HepG2 (cell line): ENCODE measurements around the gene KRTAP3-2. TPM values are rescaled to one million over a fixed set of nuclear protein-coding genes. Genes with fewer than 3 reads are reported as not detected.

Source experiments
- CREM ChIP-seq, 2 experiments: sonication (generic) in 1 of 2; formaldehyde crosslinking in 1 of 2; IDR thresholded peaks; 2 replicates each; pipeline versions ENCODE4 v1.4.0 to v1.6.1; 2016 to 2020; ENCODE audit warnings: antibody characterized with exemption in 1 of 2, mild to moderate bottlenecking in 1 of 2, missing genetic modification reagents in 1 of 2
- DMAP1 ChIP-seq: IDR thresholded peaks from 2 replicates; pipeline ENCODE4 v1.6.1; 2016
- E2F2 ChIP-seq: sonication (generic); formaldehyde crosslinking; IDR thresholded peaks from 2 replicates; pipeline ENCODE4 v1.4.0; 2020; ENCODE audit warnings: missing genetic modification reagents, borderline replicate concordance
- EP300 ChIP-seq, 3 experiments: sonication (generic) in 1 of 3; formaldehyde crosslinking in 1 of 3; IDR thresholded peaks; 2 replicates each; pipeline versions ENCODE4 v1.5.1 to v1.6.1; 2011 to 2020; ENCODE audit warnings: low read depth in 2 of 3, low read length in 2 of 3, borderline replicate concordance in 1 of 3, improper control_type of control experiment in 1 of 3, mild to moderate bottlenecking in 1 of 3, missing genetic modification reagents in 1 of 3, moderate library complexity in 1 of 3
- ERF ChIP-seq: IDR thresholded peaks from 2 replicates; pipeline ENCODE4 v1.6.1; 2018; ENCODE audit warnings: missing biosample characterization, missing genetic modification reagents
- FOXK1 ChIP-seq: sonication (generic); formaldehyde crosslinking; IDR thresholded peaks from 2 replicates; pipeline ENCODE4 v1.4.0; 2020; ENCODE audit warnings: low read depth, missing genetic modification reagents, borderline replicate concordance
- FOXO1 ChIP-seq: sonication (generic); formaldehyde crosslinking; IDR thresholded peaks from 2 replicates; pipeline ENCODE4 v1.4.0; 2020; ENCODE audit warnings: missing genetic modification reagents
- MEF2D ChIP-seq: sonication (generic); formaldehyde crosslinking; IDR thresholded peaks from 2 replicates; pipeline ENCODE4 v1.5.1; 2020; ENCODE audit warnings: mild to moderate bottlenecking, missing genetic modification reagents
- RAD51 ChIP-seq: fragments of 450-650 bp; IDR thresholded peaks from 2 replicates; pipeline ENCODE4 v1.6.1; 2016; ENCODE audit warnings: borderline replicate concordance
- RBFOX2 ChIP-seq: fragments of 200-400 bp; formaldehyde crosslinking; IDR thresholded peaks from 2 replicates; pipeline ENCODE4 v1.6.1; 2017; ENCODE audit warnings: low read depth, mild to moderate bottlenecking, low read length
- RBM22 ChIP-seq: fragments of 200-400 bp; formaldehyde crosslinking; optimal IDR thresholded peaks from 2 replicates; pipeline ENCODE3; 2017; ENCODE audit warnings: mild to moderate bottlenecking, low read length, moderate library complexity
- SIX1 ChIP-seq: sonication (generic); formaldehyde crosslinking; IDR thresholded peaks from 2 replicates; pipeline ENCODE4 v1.4.0; 2020; ENCODE audit warnings: missing genetic modification reagents, borderline replicate concordance
- ZFY ChIP-seq: sonication (generic); formaldehyde crosslinking; IDR thresholded peaks from 2 replicates; pipeline ENCODE4 v1.4.0; 2020; ENCODE audit warnings: missing genetic modification reagents
- ZMYM4 ChIP-seq: sonication (generic); formaldehyde crosslinking; IDR thresholded peaks from 2 replicates; pipeline ENCODE4 v1.8.1; 2023; ENCODE audit warnings: mild to moderate bottlenecking, missing genetic modification reagents
- ZNF121 ChIP-seq: sonication (generic); formaldehyde crosslinking; IDR thresholded peaks from 2 replicates; pipeline ENCODE4 v1.5.0; 2020; ENCODE audit warnings: mild to moderate bottlenecking, missing genetic modification reagents
- ZNF232 ChIP-seq: sonication (generic); formaldehyde crosslinking; IDR thresholded peaks from 2 replicates; pipeline ENCODE4 v1.4.0; 2020; ENCODE audit warnings: missing genetic modification reagents, borderline replicate concordance
- ZNF7 ChIP-seq: IDR thresholded peaks from 2 replicates; pipeline ENCODE4 v1.6.1; 2016; ENCODE audit warnings: missing biosample characterization, missing genetic modification reagents
- ZSCAN31 ChIP-seq: sonication (generic); formaldehyde crosslinking; IDR thresholded peaks from 2 replicates; pipeline ENCODE4 v1.5.0; 2020; ENCODE audit warnings: low read depth, mild to moderate bottlenecking, missing genetic modification reagents
- polyA plus RNA-seq, 8 experiments: library from polyadenylated mRNA; depleted of rRNA in 3 of 8; stranded (reverse) in 7 of 8; unstranded in 1 of 8; fragments of >200 nt; fragmentation: Illumina TruSeq in 4 of 8; extraction: Trizol in 4 of 8; gene quantifications; 2 replicates each; pipeline versions ENCODE4 v1.2.1 to v1.2.3, GENCODE V29; 2011 to 2016; ENCODE audit warnings: low read depth in 4 of 8, missing spikeins in 1 of 8, mixed read lengths in 1 of 8; ENCODE audit not compliant: insufficient read depth in 1 of 8
- total RNA-seq, 5 experiments: library from RNA; depleted of rRNA; stranded (reverse); fragments of >200 nt; fragmentation: Illumina TruSeq; extraction: Trizol; gene quantifications; 2 replicates each; pipeline ENCODE4 v1.2.3, GENCODE V29; 2016; ENCODE audit warnings: low read depth in 1 of 5
- TF ChIP-seq, protein P1 (sequence below): sonication (generic); formaldehyde crosslinking; IDR thresholded peaks from 2 replicates; pipeline ENCODE4 v1.8.1; 2023; ENCODE audit warnings: mild to moderate bottlenecking, missing genetic modification reagents
- TF ChIP-seq, protein P2 (sequence below): sonication (generic); formaldehyde crosslinking; IDR thresholded peaks from 2 replicates; pipeline ENCODE4 v1.4.0; 2020; ENCODE audit warnings: missing genetic modification reagents, mild to moderate bottlenecking, borderline replicate concordance

The KRTAP3-2 gene
- total and polyA plus RNA-seq, 2 of the 13 experiments (the other 11 are each of a cell fraction or from before 2014, with no cell fraction given), result not detected

DNA sequence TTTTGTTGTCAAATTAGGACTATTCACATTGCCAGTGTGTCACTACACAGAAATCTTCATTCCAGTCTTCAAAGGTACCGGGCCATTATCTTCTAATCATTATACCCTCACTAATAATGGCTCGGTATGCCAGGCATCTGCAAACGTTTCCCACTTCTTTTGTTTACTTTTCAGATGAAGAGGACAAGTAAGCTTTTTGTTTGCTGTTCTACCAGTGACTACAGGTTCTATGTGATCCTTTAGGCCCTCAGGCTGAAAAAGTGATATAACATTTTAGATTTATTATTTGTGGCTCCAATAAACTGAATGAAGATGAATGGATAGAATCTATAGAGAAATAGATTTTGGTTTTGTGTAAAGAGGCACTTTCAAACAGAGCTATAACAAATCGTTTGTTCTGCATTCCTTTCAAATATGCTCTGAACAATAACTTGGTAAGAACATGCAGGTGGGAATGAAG lies 9.6 kb upstream of the KRTAP3-2 start (continued):
- TF ChIP-seq FOXK1 (CRISPR knock-in tag) (peak; percentile 37; the same call in 1 of the 2 replicates), ZNF232 (CRISPR knock-in tag) (no peak), ZNF121 (CRISPR knock-in tag) (no peak), EP300 (IDR thresholded peaks at IDR 0.05; ENCODE audit: low read depth in 2 of 2, low read length in 2 of 2) (peak; percentile 38 to 97; a peak in 3 of 4 replicates), EP300 (CRISPR knock-in tag; IDR thresholded peaks at IDR 0.05; ENCODE audit: borderline replicate concordance) (peak; percentile 90), ZSCAN31 (CRISPR knock-in tag) (no peak), ZNF7 (CRISPR knock-in tag) (no peak), ZFY (CRISPR knock-in tag) (no peak), RBFOX2 (no peak), ZMYM4 (CRISPR knock-in tag) (peak; percentile 41; the same call in 1 of the 2 replicates), FOXO1 (CRISPR knock-in tag) (peak; percentile 71; the same call in 1 of the 2 replicates), RAD51 (no peak), RBM22 (no peak), SIX1 (CRISPR knock-in tag) (peak; percentile 82; the same call in 1 of the 2 replicates), ERF (CRISPR knock-in tag) (peak; percentile 69), MEF2D (CRISPR knock-in tag) (peak; percentile 67), E2F2 (no peak), CREM (IDR thresholded peaks at IDR 0.05) (peak; percentile 87), CREM (CRISPR knock-in tag; IDR thresholded peaks at IDR 0.05) (no peak), DMAP1 (CRISPR knock-in tag) (peak; percentile 50; the same call in 1 of the 2 replicates)
- TF ChIP-seq, protein P1, sequence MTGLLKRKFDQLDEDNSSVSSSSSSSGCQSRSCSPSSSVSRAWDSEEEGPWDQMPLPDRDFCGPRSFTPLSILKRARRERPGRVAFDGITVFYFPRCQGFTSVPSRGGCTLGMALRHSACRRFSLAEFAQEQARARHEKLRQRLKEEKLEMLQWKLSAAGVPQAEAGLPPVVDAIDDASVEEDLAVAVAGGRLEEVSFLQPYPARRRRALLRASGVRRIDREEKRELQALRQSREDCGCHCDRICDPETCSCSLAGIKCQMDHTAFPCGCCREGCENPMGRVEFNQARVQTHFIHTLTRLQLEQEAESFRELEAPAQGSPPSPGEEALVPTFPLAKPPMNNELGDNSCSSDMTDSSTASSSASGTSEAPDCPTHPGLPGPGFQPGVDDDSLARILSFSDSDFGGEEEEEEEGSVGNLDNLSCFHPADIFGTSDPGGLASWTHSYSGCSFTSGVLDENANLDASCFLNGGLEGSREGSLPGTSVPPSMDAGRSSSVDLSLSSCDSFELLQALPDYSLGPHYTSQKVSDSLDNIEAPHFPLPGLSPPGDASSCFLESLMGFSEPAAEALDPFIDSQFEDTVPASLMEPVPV (CRISPR knock-in tag), result no peak
- TF ChIP-seq, protein P2, sequence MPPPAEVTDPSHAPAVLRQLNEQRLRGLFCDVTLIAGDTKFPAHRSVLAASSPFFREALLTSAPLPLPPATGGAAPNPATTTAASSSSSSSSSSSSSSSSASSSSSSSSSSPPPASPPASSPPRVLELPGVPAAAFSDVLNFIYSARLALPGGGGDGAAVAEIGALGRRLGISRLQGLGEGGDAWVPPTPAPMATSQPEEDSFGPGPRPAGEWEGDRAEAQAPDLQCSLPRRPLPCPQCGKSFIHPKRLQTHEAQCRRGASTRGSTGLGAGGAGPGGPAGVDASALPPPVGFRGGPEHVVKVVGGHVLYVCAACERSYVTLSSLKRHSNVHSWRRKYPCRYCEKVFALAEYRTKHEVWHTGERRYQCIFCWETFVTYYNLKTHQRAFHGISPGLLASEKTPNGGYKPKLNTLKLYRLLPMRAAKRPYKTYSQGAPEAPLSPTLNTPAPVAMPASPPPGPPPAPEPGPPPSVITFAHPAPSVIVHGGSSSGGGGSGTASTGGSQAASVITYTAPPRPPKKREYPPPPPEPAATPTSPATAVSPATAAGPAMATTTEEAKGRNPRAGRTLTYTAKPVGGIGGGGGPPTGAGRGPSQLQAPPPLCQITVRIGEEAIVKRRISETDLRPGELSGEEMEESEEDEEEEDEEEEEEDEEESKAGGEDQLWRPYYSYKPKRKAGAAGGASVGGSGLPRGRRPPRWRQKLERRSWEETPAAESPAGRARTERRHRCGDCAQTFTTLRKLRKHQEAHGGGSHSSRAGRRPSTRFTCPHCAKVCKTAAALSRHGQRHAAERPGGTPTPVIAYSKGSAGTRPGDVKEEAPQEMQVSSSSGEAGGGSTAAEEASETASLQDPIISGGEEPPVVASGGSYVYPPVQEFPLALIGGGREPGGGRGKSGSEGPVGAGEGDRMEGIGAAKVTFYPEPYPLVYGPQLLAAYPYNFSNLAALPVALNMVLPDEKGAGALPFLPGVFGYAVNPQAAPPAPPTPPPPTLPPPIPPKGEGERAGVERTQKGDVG (CRISPR knock-in tag), result no peak
